B cell (primary cell): ENCODE data around the gene STXBP5L. TPM values are rescaled to one million over a fixed set of nuclear protein-coding genes. Genes with fewer than 3 reads are reported as not detected.

Source experiments
- ATAC-seq: fragments of 200-7000 bp; cut with Tn5 transposase; one replicate; pipeline ENCODE4 v1.10.0; 2021; ENCODE audit warnings: low read depth, mild to moderate bottlenecking, moderate number of reproducible peaks, moderate library complexity
- CTCF ChIA-PET: fragments of 350-600 bp; sonication (Branson Sonifier 250); formaldehyde crosslinking; loops from one replicate; lab custom pipeline; 2021; ENCODE audit warnings: antibody characterized with exemption, inconsistent platforms; lab: Charles Lee
- POLR2A ChIA-PET: fragments of 350-600 bp; sonication (Branson Sonifier 250); formaldehyde crosslinking; loops from one replicate; lab custom pipeline; 2021; ENCODE audit warnings: antibody characterized with exemption; lab: Charles Lee
- DNase-seq: peaks from one replicate; pipeline ENCODE4 v3.0.0; 2013
- H2AFZ ChIP-seq: 2 replicates; pipeline ENCODE4 v1.6.1; 2012; ENCODE audit warnings: mild to moderate bottlenecking, low read depth, low read length; ENCODE audit not compliant: insufficient read depth, poor library complexity, severe bottlenecking
- H3K27ac ChIP-seq, 2 donors: 1 replicate in 1 of 2; 2 replicates in 1 of 2; pipeline ENCODE4 v1.5.1; 2012 to 2013; ENCODE audit warnings: low read length in 2 of 2, mild to moderate bottlenecking in 2 of 2, moderate library complexity in 1 of 2
- H3K27me3 ChIP-seq, 4 experiments: fragments of 200-600 bp in 1 of 4; sonication (generic) in 1 of 4; replicated peaks in 1 of 4; 1 replicate in 2 of 4; 2 replicates in 2 of 4; pipeline versions ENCODE4 v1.6.1 to v1.7.0; 2013 to 2016; ENCODE audit warnings: low read length in 3 of 4, mild to moderate bottlenecking in 2 of 4, mixed read lengths in 1 of 4, moderate library complexity in 1 of 4; ENCODE audit not compliant: insufficient read depth in 4 of 4, control insufficient read depth in 3 of 4; ENCODE audit errors: control extremely low read depth in 1 of 4
- H3K36me3 ChIP-seq, 2 experiments: replicated peaks in 1 of 2; 1 replicate in 1 of 2; 2 replicates in 1 of 2; pipeline versions ENCODE4 v1.6.1 to v1.7.1; 2013; ENCODE audit warnings: low read length in 1 of 2; ENCODE audit not compliant: insufficient read depth in 2 of 2, control insufficient read depth in 1 of 2; ENCODE audit errors: control extremely low read depth in 1 of 2, extremely low read depth in 1 of 2
- H3K4me1 ChIP-seq, 2 donors: fragments of 200-600 bp in 1 of 2; sonication (generic) in 1 of 2; 1 replicate in 1 of 2; 2 replicates in 1 of 2; pipeline versions ENCODE4 v1.5.1 to v1.6.1; 2013 to 2017; ENCODE audit warnings: low read length in 2 of 2; ENCODE audit not compliant: control insufficient read depth in 2 of 2, insufficient read depth in 2 of 2
- H3K4me2 ChIP-seq: replicated peaks from 2 replicates; pipeline ENCODE3; 2012; ENCODE audit warnings: mild to moderate bottlenecking, low read depth, low read length; ENCODE audit not compliant: poor library complexity, severe bottlenecking
- H3K4me3 ChIP-seq, 5 experiments: fragments of 200-600 bp in 1 of 5; sonication (generic) in 1 of 5; 1 replicate in 3 of 5; 2 replicates in 2 of 5; pipeline versions ENCODE4 v1.5.1 to v1.7.0; 2011 to 2016; ENCODE audit warnings: low read length in 4 of 5, mild to moderate bottlenecking in 4 of 5, low read depth in 2 of 5, control low read depth in 1 of 5, moderate library complexity in 1 of 5; ENCODE audit not compliant: insufficient read depth in 1 of 5; ENCODE audit errors: control extremely low read depth in 1 of 5, extremely low read depth in 1 of 5
- H3K79me2 ChIP-seq: fragments of 200-600 bp; sonication (generic); one replicate; pipeline ENCODE4 v1.6.0; 2016; ENCODE audit warnings: low read length; ENCODE audit not compliant: control insufficient read depth, insufficient read depth
- H3K9ac ChIP-seq: fragments of 200-600 bp; sonication (generic); 2 replicates; pipeline ENCODE4 v1.6.1; 2017; ENCODE audit warnings: mild to moderate bottlenecking, low read length, moderate library complexity
- H3K9me3 ChIP-seq, 3 donors: one replicate each; pipeline versions ENCODE4 v1.6.1 to v1.7.1; 2013; ENCODE audit warnings: low read length in 2 of 3; ENCODE audit not compliant: control insufficient read depth in 2 of 3, insufficient read depth in 1 of 3; ENCODE audit errors: control extremely low read depth in 1 of 3
- H4K20me1 ChIP-seq: 2 replicates; pipeline ENCODE4 v1.6.0; 2012; ENCODE audit warnings: mild to moderate bottlenecking, low read length; ENCODE audit not compliant: insufficient read depth, control insufficient read depth, poor library complexity, severe bottlenecking
- H3K27ac Mint-ChIP-seq: one replicate; pipeline ENCODE4 v1.8.0; 2021; ENCODE audit warnings: mixed read lengths
- H3K27me3 Mint-ChIP-seq: one replicate; pipeline ENCODE4 v1.8.0; 2021; ENCODE audit warnings: mixed read lengths
- H3K4me1 Mint-ChIP-seq: one replicate; pipeline ENCODE4 v1.8.0; 2021; ENCODE audit warnings: mixed read lengths
- H3K4me3 Mint-ChIP-seq: one replicate; pipeline ENCODE4 v1.8.0; 2021; ENCODE audit warnings: mixed read lengths
- H3K9me3 Mint-ChIP-seq: one replicate; pipeline ENCODE4 v1.8.0; 2022; ENCODE audit warnings: mixed read lengths; ENCODE audit not compliant: insufficient read depth
- EZH2 ChIP-seq: IDR thresholded peaks from 2 replicates; pipeline ENCODE4 v1.6.1; 2012; ENCODE audit warnings: borderline replicate concordance, low read depth, mild to moderate bottlenecking, moderate library complexity, low read length; ENCODE audit not compliant: insufficient read depth, poor library complexity, severe bottlenecking
- WGBS: methylation state at CpG from one replicate; pipeline ENCODE4 v1.1.5; 2013; ENCODE audit warnings: missing lambda C conversion rate; ENCODE audit not compliant: insufficient coverage; 5-methylcytosine and 5-hydroxymethylcytosine counted together
- intact Hi-C: fragments of 100-400 bp; cut with micrococcal nuclease; formaldehyde crosslinking; loops from one replicate; pipeline ENCODE4 v1.10.0; 2022
- polyA plus RNA-seq: library from polyadenylated mRNA; depleted of rRNA; stranded (reverse); fragments of >200 nt; gene quantifications from 2 replicates; pipeline ENCODE4 v1.2.3, GENCODE V29; 2012
- total RNA-seq, 2 donors: library from RNA; stranded (reverse); fragments of 120-200 nt in 1 of 2; gene quantifications; 1 replicate in 1 of 2; 2 replicates in 1 of 2; pipeline versions ENCODE4 v1.2.3 to v1.2.4, GENCODE V29; 2013 to 2022
- TF ChIP-seq, protein P1 (sequence below): fragments of 200-600 bp; IDR thresholded peaks from one replicate; pipeline ENCODE4 v1.8.0; 2022; ENCODE audit warnings: antibody characterized with exemption, mild to moderate bottlenecking

The STXBP5L gene
- total and polyA plus RNA-seq, 2 donors (not counting 1 experiment from before 2014, with no cell fraction given) = not detected

- ATAC-seq (no peak), DNase-seq (no peak)
- H3K36me3 ChIP-seq = no peaks in the 10 kb centered on the region
- no peak overlapping the region for H3K27ac ChIP-seq
- TF ChIP-seq, protein P1, sequence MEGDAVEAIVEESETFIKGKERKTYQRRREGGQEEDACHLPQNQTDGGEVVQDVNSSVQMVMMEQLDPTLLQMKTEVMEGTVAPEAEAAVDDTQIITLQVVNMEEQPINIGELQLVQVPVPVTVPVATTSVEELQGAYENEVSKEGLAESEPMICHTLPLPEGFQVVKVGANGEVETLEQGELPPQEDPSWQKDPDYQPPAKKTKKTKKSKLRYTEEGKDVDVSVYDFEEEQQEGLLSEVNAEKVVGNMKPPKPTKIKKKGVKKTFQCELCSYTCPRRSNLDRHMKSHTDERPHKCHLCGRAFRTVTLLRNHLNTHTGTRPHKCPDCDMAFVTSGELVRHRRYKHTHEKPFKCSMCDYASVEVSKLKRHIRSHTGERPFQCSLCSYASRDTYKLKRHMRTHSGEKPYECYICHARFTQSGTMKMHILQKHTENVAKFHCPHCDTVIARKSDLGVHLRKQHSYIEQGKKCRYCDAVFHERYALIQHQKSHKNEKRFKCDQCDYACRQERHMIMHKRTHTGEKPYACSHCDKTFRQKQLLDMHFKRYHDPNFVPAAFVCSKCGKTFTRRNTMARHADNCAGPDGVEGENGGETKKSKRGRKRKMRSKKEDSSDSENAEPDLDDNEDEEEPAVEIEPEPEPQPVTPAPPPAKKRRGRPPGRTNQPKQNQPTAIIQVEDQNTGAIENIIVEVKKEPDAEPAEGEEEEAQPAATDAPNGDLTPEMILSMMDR = no peak
- TF ChIP-seq EZH2 = no peak
- ChIA-PET CTCF (no interaction called here), POLR2A (no interaction called here)
- peaks cover 3% of the 10 kb centered on the region for H3K9me3 Mint-ChIP-seq
- no peaks in the 10 kb centered on the region for H3K4me1 ChIP-seq
- no peaks in the 10 kb centered on the region for H3K27me3 ChIP-seq
- H3K9me3 ChIP-seq = peaks cover 0 to 4% (median 0%) of the 10 kb centered on the region in 3 donors
- no peaks in the 10 kb centered on the region for H3K27me3 Mint-ChIP-seq
- H3K4me3 Mint-ChIP-seq = no peak overlapping the region
- H3K9ac ChIP-seq = no peak overlapping the region
- H3K79me2 ChIP-seq = no peaks in the 10 kb centered on the region
- 80% methylated on average over 1 of the region's 7 CpGs for WGBS
- no peak overlapping the region for H3K27ac Mint-ChIP-seq
- no peaks in the 10 kb centered on the region for H3K4me1 Mint-ChIP-seq
- H3K4me3 ChIP-seq = no peak overlapping the region
- H2AFZ ChIP-seq = no peak overlapping the region
- H3K4me2 ChIP-seq = no peak overlapping the region
- intact Hi-C loops = no loop called here
- H4K20me1 ChIP-seq = no peaks in the 10 kb centered on the region
These were observed 257.4 kb downstream of the STXBP5L start for GRCh38 chr3:121165397-121165837.

- ChIA-PET POLR2A (no interaction called here), CTCF (no interaction called here)
- Mint-ChIP-seq H3K9me3 (peaks cover 13% of the 10 kb centered on the region), H3K4me3 (no peak overlapping the region), H3K27ac (no peak overlapping the region), H3K4me1 (no peaks in the 10 kb centered on the region), H3K27me3 (no peaks in the 10 kb centered on the region)
- TF ChIP-seq EZH2 = no peak
- TF ChIP-seq, protein P1 = no peak
- no peak overlapping the region for H3K4me3 ChIP-seq
- H3K9ac ChIP-seq = no peak overlapping the region
- no peak for DNase-seq
- no peak overlapping the region for H3K27ac ChIP-seq
- no peaks in the 10 kb centered on the region for H4K20me1 ChIP-seq
- H3K4me1 ChIP-seq = no peaks in the 10 kb centered on the region
- intact Hi-C loops = no loop called here
- no peak overlapping the region for H2AFZ ChIP-seq
- H3K27me3 ChIP-seq = no peaks in the 10 kb centered on the region
- H3K4me2 ChIP-seq = no peak overlapping the region
- peaks cover 0 to 4% (median 0%) of the 10 kb centered on the region in 3 donors for H3K9me3 ChIP-seq
- H3K79me2 ChIP-seq = no peaks in the 10 kb centered on the region
- 74% methylated on average over 3 of the region's 4 CpGs for WGBS
- no peak for ATAC-seq
- H3K36me3 ChIP-seq = no peaks in the 10 kb centered on the region
These were observed 259.6 kb downstream of the STXBP5L start for GRCh38 chr3:121167374-121168139.
